Measurements from ENCODE around the gene SERPINA5.

DNA sequence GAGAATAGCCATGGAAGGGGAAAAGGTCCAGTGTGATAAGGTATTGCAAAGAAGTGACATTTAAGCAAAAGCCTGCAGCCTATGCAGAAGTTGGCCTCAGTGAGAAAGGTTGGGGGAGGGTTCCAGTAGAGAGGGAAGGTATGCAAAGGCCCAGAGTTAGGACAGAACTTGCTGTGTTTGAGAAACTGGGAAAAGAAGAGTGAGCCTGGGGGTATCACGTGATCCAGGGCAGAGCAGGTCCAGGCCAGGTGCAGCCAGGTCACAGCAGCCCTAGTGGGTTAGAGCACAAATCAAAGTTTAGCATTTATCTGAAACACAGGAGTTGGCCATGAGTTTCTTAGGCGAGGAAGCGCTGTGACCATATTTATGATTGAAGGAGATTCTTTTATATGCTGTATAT is 1.6 kb downstream of the SERPINA5 start:
- TF ChIP-seq POLR2A (IDR thresholded peaks at IDR 0.05) (no peak), CTCF (IDR thresholded peaks at IDR 0.05) (no peak)

Measured in lower leg skin (tissue), 3 donors.